ENCODE data around the gene DIDO1. TPM values are rescaled to one million over a fixed set of nuclear protein-coding genes. Genes with fewer than 3 reads are reported as not detected.

The DIDO1 gene
- total and polyA plus RNA-seq, 2 of the 13 experiments (the other 11 are each of a cell fraction or from before 2014, with no cell fraction given): 75.0 to 75.1 TPM

GRCh38 chr20:62876902-62877816 is 49.1 kb downstream of the DIDO1 start (continued):
- TF ChIP-seq ZNF576 (CRISPR knock-in tag; IDR thresholded peaks at IDR 0.05): no peak
- no peak for TF ChIP-seq SNAPC4 (CRISPR knock-in tag; IDR thresholded peaks at IDR 0.05)
- TF ChIP-seq ZNF567 (CRISPR knock-in tag; IDR thresholded peaks at IDR 0.05; ENCODE audit: borderline replicate concordance): no peak
- no peak for TF ChIP-seq SRSF1 (optimal IDR thresholded peaks at IDR 0.05; ENCODE audit: low read depth, low read length)
- TF ChIP-seq PRDM4 (CRISPR knock-in tag; IDR thresholded peaks at IDR 0.05; ENCODE audit: borderline replicate concordance): no peak
- TF ChIP-seq MTF2 (CRISPR knock-in tag; IDR thresholded peaks at IDR 0.05; ENCODE audit: borderline replicate concordance): peak; percentile 43; the same call in 1 of the 2 replicates
- no peak for TF ChIP-seq PAX8 (CRISPR knock-in tag; IDR thresholded peaks at IDR 0.05; ENCODE audit: borderline replicate concordance)
- TF ChIP-seq ZBTB4 (CRISPR knock-in tag; IDR thresholded peaks at IDR 0.05; ENCODE audit: borderline replicate concordance): peak; percentile 91
- TF ChIP-seq ZNF788 (CRISPR knock-in tag; IDR thresholded peaks at IDR 0.05; ENCODE audit: borderline replicate concordance): no peak
- no peak for TF ChIP-seq ZNF484 (CRISPR knock-in tag; IDR thresholded peaks at IDR 0.05; ENCODE audit: borderline replicate concordance, low read depth)
- TF ChIP-seq ZFX (CRISPR knock-in tag; IDR thresholded peaks at IDR 0.05; ENCODE audit: low read depth): peak; percentile 41; the same call in 1 of the 2 replicates
- no peak for TF ChIP-seq ZNF562 (CRISPR knock-in tag; IDR thresholded peaks at IDR 0.05; ENCODE audit: borderline replicate concordance)
- no peak for TF ChIP-seq ZSCAN12 (CRISPR knock-in tag; IDR thresholded peaks at IDR 0.05)
- peak; percentile 63; the same call in 1 of the 2 replicates for TF ChIP-seq HNRNPL (IDR thresholded peaks at IDR 0.05; ENCODE audit: low read depth, low read length)
- TF ChIP-seq ONECUT2 (CRISPR knock-in tag; IDR thresholded peaks at IDR 0.05): no peak
- TF ChIP-seq ZFYVE20 (CRISPR knock-in tag; IDR thresholded peaks at IDR 0.05; ENCODE audit: borderline replicate concordance, low read depth): no peak

Data from HepG2 (cell line).